Measurements from ENCODE around the gene PLD5.
"Not testable (repeated sequence)": the region's sequence is repeated elsewhere in the genome, so short reads cannot be mapped to it uniquely, and the experiment has no call there.

PLD5 gene

DNA sequence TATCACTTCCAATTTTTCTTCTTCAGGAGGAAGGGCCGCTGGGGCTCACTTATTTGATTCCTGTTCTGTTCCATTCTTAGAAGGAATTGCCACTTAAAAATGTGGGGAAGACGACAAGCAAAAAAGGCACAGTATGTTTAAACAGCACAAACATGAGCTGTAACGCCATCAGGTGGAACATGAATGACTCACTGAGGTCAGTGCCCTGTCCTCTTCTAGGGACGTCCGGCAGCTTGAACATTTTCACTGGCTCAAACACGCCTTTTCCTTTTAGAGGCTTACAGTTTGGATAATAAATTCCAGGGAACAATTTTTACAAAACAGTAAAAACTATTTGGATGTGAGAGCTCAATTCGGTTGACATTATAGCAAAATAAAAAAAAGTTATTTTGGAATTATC lies 260.1 kb downstream of the PLD5 start:
- DNase-seq: not testable (repeated sequence)

DNA sequence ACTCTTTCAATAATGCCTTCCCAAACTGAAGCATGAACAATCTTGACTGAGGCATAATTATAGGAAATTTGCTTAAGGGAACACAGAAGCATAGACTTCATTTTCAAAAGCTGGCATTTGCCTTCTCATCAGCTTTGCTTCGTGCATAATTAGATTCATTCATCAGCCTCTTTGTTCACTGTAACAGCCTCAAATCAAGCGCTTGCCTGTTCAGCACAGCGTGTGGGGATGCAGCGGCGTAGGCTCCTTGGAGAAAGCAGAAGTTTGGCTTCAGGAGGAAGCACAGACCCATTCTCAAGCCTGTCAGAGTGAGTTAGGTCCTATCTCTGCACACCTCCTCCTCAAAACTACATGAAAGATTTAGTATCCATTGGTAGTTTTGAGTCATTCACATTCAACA lies 279.2 kb downstream of the PLD5 start:
- no peak for DNase-seq

DNA sequence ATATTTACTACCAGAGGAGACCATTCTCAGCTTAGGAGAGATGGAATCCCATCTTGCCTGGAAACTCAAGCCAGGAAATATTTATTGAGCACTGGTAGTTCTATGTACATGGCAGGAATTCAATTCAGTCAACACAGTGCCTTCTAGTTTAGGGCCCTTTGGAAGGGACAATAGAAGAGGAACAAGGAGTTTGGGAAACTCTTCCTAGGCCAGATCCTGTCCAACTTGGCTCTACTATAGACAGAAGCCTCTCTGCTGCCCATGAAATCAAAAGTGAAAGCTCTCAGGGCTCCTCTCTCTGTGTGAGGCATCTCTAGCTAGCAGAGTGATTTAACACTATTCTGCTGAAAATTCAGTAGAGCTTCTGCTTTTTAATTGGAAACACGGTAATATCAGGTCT lies 281.0 kb downstream of the PLD5 start:
- DNase-seq: no peak

DNA sequence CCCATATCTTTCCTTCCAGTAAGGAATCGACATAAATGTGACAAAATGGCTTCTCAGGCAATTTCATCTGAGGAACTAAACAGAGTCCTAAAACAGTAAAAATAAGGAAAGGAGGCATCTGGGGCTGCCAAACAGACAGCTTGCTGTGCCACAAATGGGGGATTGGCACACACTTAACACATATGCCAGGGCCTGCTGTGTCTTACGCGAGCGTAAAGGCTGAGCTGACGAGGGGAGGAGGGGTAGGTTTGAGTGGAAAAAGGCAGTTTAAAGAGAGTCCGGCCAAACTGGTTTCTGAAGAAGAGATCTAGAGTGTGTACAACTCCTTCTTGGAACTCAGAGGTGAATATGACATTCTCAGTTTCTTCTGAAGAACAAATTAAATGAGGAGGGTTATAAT lies 281.5 kb downstream of the PLD5 start:
- no peak for DNase-seq

DNA sequence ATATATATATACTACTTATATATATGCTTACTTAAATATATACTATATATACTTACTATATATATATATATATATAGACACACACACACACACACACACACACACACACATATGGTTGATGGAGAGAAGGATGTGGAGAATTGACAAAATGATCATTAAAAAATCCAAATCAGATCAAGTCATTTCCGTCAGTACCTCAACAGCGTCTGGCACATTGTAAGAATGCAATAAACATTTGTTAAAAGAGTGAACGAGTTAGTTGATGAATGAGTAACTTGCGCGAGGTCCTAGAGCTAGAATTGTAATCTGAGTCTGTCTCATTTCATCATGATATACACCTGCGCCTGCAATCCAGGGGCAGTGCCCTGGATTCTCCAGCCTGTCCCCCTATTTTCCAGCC lies 282.6 kb downstream of the PLD5 start:
- DNase-seq: no peak

DNA sequence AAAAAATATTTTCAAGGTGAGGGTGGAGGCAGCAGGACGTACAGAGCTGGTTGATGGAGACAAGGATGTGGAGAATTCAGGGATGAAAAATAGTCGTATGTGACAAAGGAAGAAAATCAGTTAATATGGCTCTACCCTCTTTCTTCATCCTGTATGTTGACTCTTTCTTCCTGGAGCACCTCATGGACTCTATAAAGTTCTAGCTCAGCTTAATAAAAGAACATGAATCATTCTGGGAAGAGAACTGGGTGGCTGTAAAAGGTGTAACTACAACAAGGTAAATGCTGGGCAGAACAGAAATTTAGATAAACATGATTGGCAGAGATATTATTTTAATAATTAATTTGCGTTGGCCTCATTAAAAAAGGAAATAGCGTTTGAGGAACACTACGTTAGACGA lies 283.8 kb downstream of the PLD5 start:
- no peak for DNase-seq

DNA sequence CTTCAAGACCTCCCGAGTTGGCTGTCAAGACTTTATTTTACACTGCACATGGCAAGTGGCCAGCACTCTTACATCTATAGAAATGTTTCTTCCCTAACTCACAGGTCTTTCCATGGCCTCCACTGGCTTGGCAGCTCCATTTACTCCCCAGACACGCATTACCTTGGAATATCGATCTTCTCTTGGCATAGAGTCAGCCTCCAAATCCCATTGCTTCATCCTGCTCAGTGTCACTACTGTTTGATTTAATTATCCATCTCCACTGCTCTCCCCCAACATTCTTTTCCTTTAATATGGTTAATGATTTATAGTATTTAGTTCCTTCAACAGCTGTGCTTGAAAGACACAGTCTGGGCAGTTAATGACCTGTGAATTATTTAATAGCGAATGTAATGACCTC lies 284.4 kb downstream of the PLD5 start:
- DNase-seq: no peak

DNA sequence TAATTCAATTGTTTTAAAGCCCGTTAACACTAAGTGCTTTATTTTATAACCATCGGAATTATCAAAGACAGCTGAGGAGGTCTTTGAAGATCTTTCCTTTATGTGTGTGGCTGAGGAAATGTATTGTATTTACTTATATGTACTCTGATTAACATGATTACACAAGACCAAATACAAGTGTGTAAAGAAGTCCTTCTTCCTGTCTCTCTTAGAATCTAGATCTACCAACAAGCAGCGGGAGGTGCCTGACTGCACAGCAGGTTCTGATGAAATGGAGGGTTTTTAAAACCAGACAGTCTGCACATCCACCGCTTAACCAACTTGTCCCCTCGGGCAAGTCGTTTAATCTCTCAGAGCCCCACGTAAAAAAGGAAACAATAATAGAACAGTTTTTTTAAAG lies 285.1 kb downstream of the PLD5 start:
- no peak for DNase-seq

DNA sequence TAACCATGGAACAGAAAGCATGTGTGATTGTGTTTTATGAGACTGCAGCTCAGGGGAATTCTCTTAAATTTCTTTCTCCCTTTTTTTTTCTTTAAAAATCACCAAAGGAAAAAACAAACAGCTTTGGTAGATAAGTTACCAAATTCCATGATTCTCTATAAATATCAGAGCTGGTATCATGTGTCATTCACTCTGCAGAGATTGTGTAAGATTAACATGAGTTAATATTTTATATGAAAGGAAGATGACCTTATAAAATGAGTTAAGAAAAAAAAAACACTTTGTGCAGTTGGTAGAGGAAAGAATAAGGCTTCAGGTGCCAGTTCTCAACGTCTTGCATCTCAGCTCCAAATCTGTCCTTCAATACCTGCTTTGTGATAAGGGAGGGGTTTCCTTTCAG lies 287.4 kb downstream of the PLD5 start:
- no peak for DNase-seq

DNA sequence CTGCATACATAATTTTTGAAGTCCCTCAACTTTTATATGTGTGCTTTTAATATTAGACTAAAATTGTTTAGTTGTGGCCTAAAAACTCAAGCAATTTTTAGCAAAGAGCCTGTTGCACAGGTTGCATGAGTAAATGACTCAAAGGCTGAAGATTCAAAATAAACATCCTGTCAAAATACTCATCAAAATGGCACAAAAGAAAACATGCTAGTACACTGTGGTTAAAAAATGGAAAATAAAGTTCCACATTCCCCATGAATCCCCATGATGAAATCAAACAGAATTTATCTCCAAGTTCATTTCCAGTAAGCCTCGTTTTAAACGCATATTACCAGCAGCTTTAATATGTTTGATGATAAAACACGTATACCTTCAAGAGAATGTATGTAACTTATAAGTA lies 295.5 kb downstream of the PLD5 start:
- DNase-seq: no peak

DNA sequence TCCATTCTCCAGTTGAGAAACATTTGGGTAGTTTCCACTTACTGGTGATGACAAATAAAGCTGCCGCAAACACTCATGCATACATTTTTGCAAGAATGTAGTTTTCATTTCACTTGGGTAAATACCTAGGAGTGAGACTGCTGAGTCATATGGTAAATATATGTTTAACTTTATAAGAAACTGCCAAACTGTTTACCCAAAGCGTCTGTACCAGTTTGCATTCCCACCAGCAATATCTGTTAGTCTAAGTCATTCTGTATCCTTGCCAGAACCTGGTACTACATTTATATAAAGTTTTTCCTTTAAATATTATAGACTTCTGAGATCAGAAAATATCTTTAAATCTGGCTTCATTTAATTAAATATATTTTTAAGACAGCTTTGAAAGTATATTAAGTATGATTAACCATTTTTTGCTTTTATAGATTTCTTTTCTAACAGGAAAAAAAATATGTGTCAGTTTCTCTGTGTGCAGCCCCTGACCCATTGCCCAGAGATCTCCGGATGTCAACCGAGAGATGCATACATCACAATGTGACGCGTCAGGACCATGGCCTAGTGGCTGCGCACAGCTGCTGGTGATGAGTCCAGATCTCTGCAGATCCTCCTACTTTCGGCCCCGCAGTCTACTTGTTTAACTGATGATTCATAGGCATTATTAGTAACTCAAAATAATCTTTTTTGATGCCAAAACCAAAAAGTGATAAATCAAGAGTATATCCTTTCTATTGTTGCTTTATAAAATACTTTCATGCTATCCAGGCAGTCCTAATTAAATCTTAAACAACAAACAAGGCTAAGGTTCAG lies 298.5 kb downstream of the PLD5 start:
- no peak for DNase-seq

DNA sequence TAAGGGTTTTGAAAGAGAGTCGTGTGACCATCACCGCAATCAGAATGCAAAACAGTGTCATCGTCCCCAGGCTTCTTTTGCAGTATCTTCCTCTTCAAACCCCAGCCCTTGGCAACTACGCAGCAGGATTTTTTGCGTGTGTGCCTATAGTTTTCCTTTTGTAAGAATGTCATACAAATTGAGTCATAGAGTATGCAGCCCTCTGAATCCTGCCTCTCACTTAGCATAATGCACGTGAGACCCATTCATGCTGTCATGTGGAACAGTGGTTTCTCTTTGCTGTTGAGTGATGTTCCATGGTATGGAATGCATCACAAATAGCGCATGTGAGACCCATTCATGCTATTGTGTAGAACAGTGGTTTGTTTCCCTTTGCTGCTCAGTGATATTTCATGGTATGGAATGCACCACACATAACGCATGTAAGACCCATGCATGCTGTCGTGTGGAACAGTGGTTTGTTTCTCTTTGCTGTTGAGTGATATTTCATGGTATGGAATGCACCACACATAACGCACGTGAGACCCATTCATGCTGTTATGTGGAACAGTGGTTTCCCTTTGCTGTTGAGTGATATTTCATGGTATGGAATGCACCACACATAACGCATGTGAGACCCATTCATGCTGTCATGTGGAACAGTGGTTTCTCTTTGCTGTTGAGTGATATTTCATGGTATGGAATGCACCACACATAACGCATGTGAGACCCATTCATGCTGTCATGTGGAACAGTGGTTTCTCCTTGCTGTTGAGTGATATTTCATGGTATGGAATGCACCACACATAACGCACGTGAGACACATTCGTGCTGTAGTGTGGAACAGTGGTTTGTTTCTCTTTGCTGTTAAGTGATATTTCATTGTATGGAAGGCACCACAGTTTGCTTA lies 299.4 kb downstream of the PLD5 start:
- not testable (repeated sequence) for DNase-seq

DNA sequence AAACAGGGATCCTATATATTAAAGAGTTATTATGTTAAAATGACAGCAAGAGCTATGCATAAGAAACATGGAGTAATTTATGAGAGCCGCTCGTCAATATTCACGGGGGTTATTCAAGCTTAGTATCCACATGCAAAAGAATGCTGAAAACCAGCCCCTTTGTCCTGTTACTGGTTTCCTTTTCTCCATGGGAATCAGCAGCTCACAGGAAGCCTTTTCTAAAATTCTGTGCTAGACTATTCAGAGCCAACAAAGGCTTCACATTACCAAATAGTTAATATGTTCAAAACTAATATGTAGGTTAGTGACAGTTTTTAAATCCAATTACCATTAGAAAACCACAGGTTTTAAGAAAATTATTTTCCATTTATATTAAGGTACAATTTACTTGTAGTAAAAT lies 300.0 kb downstream of the PLD5 start:
- no peak for DNase-seq

DNA sequence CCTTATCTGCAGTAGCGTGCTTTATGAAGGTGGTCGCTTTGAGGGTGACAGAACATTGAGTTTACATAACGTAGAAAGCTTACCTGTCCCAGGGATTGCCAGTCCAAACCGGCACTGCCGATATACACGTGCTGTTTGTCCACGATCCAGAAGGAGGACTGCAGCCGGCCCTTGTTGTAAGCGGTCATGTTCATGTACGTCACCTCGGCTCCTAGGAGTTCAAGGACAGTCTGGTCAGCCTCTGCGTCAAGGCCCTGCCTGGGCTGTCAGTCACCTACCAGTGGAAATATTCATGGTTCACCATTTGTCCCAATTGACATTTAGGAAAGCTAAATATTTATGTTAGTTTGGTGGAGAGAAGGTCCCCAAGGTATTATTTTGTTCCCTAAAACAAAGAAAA lies 304.6 kb downstream of the PLD5 start:
- DNase-seq: no peak

DNA sequence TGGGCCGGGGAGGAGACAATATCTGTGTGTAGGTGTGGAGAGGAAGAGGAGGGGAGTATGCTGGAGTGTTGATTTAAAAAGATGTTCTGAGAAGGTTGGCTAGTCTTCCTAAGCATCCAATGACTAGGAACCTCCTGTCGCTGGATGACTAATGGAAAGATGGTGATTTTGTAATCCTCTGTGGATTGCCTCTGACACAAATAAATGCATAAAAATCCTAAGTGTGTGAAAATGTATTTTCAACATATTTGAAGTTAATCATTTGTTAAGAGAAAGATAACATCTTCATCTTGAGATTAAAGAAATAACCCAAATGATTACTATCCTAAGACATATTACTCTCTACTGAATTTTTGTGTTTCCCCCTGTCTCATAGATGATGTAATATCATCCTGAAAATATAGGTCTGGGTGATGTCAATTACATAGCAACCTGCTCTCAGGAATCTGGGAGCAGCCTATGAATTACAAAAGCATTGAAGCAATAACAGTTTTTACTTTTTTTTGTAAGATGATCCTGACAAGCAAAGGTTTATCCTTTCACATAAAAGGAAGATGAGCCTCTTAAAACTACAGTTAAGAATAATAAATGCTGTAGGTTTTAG lies 305.1 kb downstream of the PLD5 start:
- DNase-seq: no peak

DNA sequence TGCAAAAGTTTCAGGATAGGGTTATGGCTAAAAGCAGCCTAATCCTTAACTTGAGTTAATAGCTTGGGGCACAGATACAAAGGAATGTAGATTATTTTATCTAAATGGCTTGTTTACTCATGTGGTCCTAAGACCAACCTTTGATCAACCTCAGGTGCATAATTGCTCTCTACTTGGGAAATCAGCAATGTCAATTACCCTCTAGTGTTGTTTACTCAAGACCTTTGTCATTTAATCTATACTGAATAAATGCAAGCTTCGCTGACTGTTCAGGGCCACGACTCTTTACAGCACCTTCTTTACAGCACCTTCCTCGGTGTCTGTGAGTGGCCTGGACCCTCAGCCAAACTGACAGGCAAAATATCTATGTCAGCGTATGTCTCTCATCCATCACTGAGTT lies 308.1 kb downstream of the PLD5 start:
- DNase-seq: no peak

DNA sequence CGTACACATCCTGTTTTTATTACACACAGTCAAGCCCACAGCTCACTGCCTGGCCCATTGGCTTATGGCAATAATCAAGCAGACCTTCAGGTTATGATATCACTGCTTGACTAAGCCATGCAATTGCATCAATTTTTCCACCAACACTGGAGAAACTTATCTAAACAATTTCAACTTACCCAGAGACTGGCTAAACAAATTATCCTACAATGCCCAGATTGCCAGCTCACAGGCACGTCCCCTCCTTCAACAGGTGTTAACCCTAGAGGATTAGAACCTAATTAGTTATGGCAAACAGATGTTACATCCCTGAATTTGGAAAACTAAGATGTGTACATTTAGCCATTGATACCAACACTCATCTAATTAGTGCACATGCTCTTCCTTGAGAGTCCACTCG lies 310.0 kb downstream of the PLD5 start:
- DNase-seq: not testable (repeated sequence)

DNA sequence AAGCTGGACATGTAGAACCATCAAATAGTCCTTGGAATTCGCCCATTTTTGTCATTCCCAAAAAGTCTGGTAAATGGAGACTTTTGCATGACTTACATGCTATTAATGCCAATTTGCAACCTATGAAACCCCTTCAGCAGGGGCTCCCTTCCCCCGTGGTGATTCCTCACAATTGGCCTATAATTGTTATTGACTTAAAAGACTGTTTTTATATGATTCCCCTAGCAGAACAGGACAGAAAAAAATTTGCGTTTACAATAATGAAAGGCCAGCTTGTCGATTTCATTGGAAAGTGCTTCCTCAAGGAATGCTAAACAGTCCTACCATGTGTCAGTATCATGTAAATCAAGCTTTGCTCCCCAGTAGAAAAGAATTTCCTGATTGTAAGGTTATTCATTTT lies 311.5 kb downstream of the PLD5 start:
- not testable (repeated sequence) for DNase-seq

DNA sequence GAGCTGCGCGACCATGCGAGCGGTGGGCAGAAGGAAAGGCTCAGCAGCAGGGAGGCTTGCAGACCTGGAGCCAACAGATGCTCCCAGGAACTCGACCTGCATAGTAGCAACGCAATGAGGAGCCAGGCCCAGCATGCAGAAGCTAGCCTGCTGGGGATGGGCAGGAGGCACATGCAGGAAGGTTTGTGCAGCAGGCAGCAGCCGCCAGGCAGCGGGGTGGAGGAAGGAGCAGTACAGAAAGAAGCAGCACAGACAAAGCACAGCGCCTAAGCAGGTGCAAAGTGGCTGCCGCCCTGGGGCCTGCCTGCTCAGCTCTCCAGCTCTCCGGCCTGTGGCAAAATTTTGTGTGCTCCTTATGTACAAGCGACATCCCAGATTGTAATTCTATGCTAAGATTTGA lies 312.1 kb downstream of the PLD5 start:
- DNase-seq: no peak

DNA sequence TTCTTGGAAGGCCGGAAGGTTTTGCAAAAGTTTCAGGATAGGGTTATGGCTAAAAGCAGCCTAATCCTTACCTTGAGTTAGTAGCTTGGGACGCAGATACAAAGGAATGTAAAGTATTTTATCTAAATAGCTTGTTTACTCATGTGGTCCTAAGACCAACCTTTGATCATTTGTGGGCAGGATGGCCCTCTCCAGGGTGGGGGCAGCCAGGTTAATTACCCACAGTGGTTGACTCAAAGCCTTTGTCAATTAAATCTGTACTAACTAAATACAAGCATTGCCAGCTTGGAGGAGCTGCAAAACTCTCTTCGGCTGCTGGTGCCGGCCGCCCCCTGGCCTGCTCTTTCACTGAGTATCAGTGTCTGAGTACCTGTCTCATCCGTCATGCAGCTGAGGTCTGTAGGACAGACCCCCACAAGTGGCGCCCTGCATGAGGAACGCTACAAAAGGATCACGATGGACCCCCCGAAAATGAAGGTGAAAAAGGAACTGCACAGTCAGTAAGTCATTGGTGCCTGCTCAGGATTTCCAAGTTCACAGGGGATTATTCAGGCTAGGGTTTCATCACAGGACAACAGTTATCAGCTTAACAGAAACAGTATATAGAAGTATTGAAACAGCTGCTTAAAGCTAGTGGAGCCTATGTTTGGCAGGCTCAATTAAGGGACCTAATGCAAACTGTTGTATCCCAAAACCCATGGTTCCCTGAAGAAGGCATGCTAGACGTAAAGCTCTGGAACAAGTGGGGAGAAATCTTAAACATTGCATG lies 313.1 kb downstream of the PLD5 start:
- DNase-seq: no peak

DNA sequence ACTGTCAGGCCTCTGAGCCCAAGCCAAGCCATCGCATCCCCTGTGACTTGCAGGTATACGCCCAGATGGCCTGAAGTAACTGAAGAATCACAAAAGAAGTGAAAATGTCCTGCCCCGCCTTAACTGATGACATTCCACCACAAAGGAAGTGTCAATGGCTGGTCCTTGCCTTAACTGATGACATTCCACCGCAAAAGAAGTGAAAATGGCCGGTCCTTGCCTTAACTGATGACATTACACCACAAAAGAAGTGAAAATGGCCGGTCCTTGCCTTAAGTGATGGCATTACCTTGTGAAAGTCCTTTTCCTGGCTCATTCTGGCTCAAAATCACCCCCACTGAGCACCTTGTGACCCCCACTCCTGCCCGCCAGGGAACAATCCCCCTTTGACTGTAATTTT lies 314.2 kb downstream of the PLD5 start:
- not testable (repeated sequence) for DNase-seq

DNA sequence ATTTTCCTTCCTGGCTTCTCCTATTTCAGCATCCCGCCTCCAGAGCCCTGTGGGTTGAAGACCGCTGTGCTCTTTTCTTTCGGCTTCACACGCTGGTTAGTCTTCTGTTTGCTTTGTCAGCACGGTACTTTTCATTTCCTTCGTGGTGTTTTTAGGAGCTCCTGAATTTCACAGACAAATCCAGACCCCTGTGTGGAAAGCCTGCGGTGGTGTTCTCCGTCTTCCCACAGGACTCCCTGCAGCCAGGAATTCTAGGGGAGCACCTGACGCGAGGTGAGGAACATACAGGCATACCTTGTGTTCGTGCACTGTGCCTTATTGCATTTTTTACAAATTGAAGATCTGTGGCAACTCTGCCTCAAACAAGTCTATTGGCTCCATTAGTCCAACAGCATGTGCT lies 315.4 kb downstream of the PLD5 start:
- DNase-seq: no peak

DNA sequence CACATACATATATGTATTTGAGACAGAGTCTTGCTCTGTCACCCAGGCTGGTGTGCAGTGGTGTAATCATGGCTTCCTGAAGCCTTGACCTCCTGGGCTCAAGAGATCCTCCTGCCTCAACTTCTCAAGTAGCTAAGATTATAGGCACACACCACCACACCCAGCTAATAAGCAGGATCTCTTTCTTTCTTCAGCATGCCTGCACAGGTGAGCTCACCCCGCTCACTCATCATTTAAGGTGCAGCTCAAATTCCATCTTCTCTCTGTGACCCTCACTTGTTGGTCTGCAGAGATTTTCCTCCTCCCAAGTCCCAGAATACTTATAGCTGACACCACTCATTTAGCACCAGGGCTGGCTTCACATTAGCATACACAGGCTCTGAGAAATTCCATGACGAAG lies 316.5 kb downstream of the PLD5 start:
- DNase-seq: no peak
